H7 (cell line): ENCODE data around the gene TNIK. TPM values are rescaled to one million over a fixed set of nuclear protein-coding genes. Genes with fewer than 3 reads are reported as not detected.

ENCODE experiments used
- DNase-seq: peaks from one replicate; pipeline ENCODE4 v3.0.0; 2012
- H3K27me3 ChIP-seq: 2 replicates; pipeline ENCODE4 v1.6.0; 2011; ENCODE audit warnings: mild to moderate bottlenecking, low read length; ENCODE audit not compliant: control insufficient read depth, insufficient read depth
- H3K36me3 ChIP-seq: replicated peaks from 2 replicates; pipeline ENCODE4 v1.5.1; 2011; ENCODE audit warnings: low read length; ENCODE audit not compliant: control insufficient read depth, insufficient read depth
- H3K4me3 ChIP-seq: 2 replicates; pipeline ENCODE4 v1.5.1; 2011; ENCODE audit warnings: low read depth, mild to moderate bottlenecking, control low read depth, low read length, moderate library complexity; ENCODE audit not compliant: insufficient read depth
- total RNA-seq: library from RNA; depleted of rRNA; stranded (reverse); fragments of >200 nt; shearing (Covaris generic); gene quantifications from 2 replicates; pipeline ENCODE4 v1.2.3, GENCODE V29; 2014

TNIK gene
- total RNA-seq, 1 experiment from 2014 or later: 16.4 TPM

DNA sequence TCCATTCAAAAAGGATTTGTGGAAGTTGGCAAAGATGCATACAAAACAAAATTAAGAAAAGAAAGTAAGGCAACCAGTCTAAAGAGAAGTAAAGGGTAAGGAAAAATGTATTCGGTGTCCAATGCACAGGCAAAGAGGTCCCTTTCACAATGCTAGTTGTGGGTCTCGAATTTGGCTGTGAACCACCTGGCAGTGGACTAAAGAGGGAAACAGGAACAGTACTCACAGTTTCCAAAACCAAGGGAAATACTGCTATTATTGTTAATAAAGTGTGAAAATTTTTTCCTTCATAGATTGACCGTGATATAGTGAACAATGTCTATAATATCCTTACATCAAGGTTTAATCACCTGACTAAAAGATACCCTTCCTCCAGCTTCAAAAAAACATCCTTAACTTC, 57.9 kb downstream of the TNIK start:
- H3K4me3 ChIP-seq: no peak overlapping the region
- H3K36me3 ChIP-seq: no peaks in the 10 kb centered on the region
- no peak for DNase-seq
- H3K27me3 ChIP-seq: no peaks in the 10 kb centered on the region

GRCh38 chr3:171401432-171401831, 58.8 kb downstream of the TNIK start:
- H3K27me3 ChIP-seq: no peaks in the 10 kb centered on the region
- no peak for DNase-seq
- no peak overlapping the region for H3K4me3 ChIP-seq
- H3K36me3 ChIP-seq: no peaks in the 10 kb centered on the region

DNA sequence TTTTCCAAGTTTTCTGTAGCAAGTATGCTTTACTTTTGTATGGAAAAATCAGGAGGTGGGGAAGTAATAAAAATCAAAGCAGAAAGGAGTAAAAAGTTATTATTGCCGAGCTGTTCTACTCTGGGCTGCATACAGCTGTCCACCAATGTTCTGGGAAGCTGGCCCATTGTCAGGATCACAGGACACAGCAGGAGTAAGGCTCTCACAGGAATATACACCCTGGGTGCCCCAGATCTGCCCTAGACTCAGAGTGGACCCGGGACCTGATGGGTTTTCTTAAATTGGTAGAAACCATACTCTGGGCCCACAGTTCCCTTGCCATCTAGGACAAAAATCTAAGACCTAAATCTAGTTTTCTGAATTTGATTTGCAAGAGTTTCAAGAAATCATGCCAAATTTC, 60.4 kb downstream of the TNIK start:
- no peak for DNase-seq
- Histone ChIP-seq H3K4me3 (no peak overlapping the region), H3K27me3 (no peaks in the 10 kb centered on the region), H3K36me3 (no peaks in the 10 kb centered on the region)

- Histone ChIP-seq H3K4me3 (no peak overlapping the region), H3K36me3 (no peaks in the 10 kb centered on the region), H3K27me3 (no peaks in the 10 kb centered on the region)
- DNase-seq: no peak
These were observed 61.9 kb downstream of the TNIK start for GRCh38 chr3:171398343-171398742.

DNA sequence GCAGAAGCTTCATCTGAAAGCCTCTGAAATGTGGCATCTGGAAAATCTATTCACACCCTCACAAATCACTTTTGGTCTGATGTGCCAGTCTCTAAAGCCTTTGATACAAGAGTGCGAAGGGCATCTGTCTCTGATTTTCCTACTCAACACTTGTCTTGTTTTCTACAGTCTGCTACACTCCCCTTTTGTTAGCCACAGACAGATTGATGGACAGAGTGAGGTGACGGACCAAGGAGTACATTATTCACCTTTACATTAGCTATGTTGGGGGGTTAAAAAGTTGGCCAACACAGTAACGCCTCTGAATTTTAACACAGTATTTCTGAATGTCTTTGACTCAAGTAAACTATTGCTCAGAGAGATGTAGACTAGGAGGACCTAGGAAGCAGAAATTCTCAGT, 63.1 kb downstream of the TNIK start:
- DNase-seq: no peak

DNA sequence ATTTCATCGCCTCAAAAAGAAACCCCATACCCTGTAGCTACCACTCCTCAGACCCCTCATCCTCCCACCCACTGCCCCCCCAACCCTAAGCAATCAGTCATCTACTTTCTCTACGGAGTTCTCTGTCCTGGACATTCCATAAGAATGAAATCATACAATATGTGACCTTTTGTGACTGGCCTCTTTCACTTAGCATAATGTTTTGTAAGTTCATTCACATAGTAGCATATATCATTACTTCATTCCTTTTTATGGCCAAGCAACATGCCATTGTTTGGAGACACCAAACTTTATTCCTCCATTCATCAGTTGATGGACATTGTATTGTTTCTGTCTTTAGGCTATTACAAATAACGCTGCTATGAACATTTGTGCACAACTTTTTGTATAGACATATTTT, 64.2 kb downstream of the TNIK start:
- no peaks in the 10 kb centered on the region for H3K36me3 ChIP-seq
- H3K4me3 ChIP-seq: no peak overlapping the region
- no peak for DNase-seq
- no peaks in the 10 kb centered on the region for H3K27me3 ChIP-seq

More for the DNA sequence above, 63.1 kb downstream of the TNIK start:
- H3K36me3 ChIP-seq: no peaks in the 10 kb centered on the region
- H3K4me3 ChIP-seq: no peak overlapping the region
- no peaks in the 10 kb centered on the region for H3K27me3 ChIP-seq

- DNase-seq: peak; percentile 6
- H3K36me3 ChIP-seq: no peaks in the 10 kb centered on the region
- no peak overlapping the region for H3K4me3 ChIP-seq
- H3K27me3 ChIP-seq: no peaks in the 10 kb centered on the region
These were observed 67.0 kb downstream of the TNIK start for GRCh38 chr3:171393032-171393744.

- Histone ChIP-seq H3K36me3 (no peaks in the 10 kb centered on the region), H3K27me3 (no peaks in the 10 kb centered on the region), H3K4me3 (no peak overlapping the region)
- no peak for DNase-seq
These were observed 68.8 kb downstream of the TNIK start for GRCh38 chr3:171391432-171391831.

GRCh38 chr3:171390051-171390941, 69.9 kb downstream of the TNIK start:
- Histone ChIP-seq H3K36me3 (no peaks in the 10 kb centered on the region), H3K27me3 (no peaks in the 10 kb centered on the region), H3K4me3 (no peak overlapping the region)
- no peak for DNase-seq

GRCh38 chr3:171389491-171389890, 70.7 kb downstream of the TNIK start:
- Histone ChIP-seq H3K36me3 (no peaks in the 10 kb centered on the region), H3K27me3 (no peaks in the 10 kb centered on the region), H3K4me3 (no peak overlapping the region)
- DNase-seq: no peak

DNA sequence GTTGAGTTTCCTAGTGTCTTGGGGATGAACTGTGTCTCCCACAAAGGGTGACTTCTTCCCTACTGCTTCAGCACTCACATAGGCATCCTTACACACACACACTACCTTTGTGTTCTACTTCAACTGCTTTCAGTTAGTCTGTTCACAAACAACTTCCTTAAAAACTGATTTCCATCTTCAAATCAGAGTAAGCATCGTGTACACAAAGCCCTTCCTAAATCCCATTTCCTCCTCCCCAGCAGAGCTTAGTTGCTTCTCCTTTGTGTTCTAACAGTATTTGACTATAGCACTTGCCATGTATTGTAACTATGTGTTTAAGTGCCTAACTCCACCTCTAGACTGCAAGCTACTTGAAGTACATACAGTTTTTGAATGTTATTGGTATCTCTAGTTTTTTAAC, 71.7 kb downstream of the TNIK start:
- Histone ChIP-seq H3K4me3 (no peak overlapping the region), H3K27me3 (no peaks in the 10 kb centered on the region), H3K36me3 (no peaks in the 10 kb centered on the region)
- DNase-seq: no peak

GRCh38 chr3:171387062-171387461, 73.1 kb downstream of the TNIK start:
- DNase-seq: no peak
- H3K27me3 ChIP-seq: no peaks in the 10 kb centered on the region
- H3K36me3 ChIP-seq: no peaks in the 10 kb centered on the region
- H3K4me3 ChIP-seq: no peak overlapping the region

- no peaks in the 10 kb centered on the region for H3K27me3 ChIP-seq
- no peak overlapping the region for H3K4me3 ChIP-seq
- no peaks in the 10 kb centered on the region for H3K36me3 ChIP-seq
- DNase-seq: peak; percentile 5
These were observed 75.1 kb downstream of the TNIK start for GRCh38 chr3:171385086-171385485.

GRCh38 chr3:171384101-171384891, 75.9 kb downstream of the TNIK start:
- Histone ChIP-seq H3K36me3 (no peaks in the 10 kb centered on the region), H3K27me3 (no peaks in the 10 kb centered on the region), H3K4me3 (no peak overlapping the region)
- no peak for DNase-seq
